ENCODE measurements around the gene JCAD. TPM values are rescaled to one million over a fixed set of nuclear protein-coding genes. Genes with fewer than 3 reads are reported as not detected.
A peak's percentile ranks its signal among the peaks of the same experiment; 100 is the strongest.
"Not testable (repeated sequence)": the region's sequence is repeated elsewhere in the genome, so short reads cannot be mapped to it uniquely, and the experiment has no call there.

The JCAD gene
- total RNA-seq, 4 donors from 2014 or later: 26.6 to 38.5 (median 28.1) TPM

GRCh38 chr10:29981510-29981909 lies 77.9 kb downstream of the JCAD start:
- 90 to 91% methylated on average over 3 of the region's 3 CpGs for WGBS, 2 donors
- Histone ChIP-seq H3K9me3 (no peaks in the 10 kb centered on the region), H3K27ac (no peak overlapping the region)

GRCh38 chr10:29980084-29980483 lies 79.3 kb downstream of the JCAD start:
- Histone ChIP-seq H3K36me3 (no peaks in the 10 kb centered on the region), H3K4me1 (peaks cover 7 to 15% of the 10 kb centered on the region in 2 donors), H3K27me3 (no peaks in the 10 kb centered on the region), H3K9me3 (no peaks in the 10 kb centered on the region), H3K4me3 (replicated peaks in 1 of 3) (no peak overlapping the region), H3K27ac (peak overlapping the region in 1 of 3 donors; percentile 68)
- WGBS, 2 donors: 86 to 90% methylated on average over 2 of the region's 2 CpGs
- intact Hi-C loops (cut with DNase I): no loop called here
- TF ChIP-seq POLR2A (IDR thresholded peaks at IDR 0.05) (no peak), CTCF (IDR thresholded peaks at IDR 0.05) (no peak)
- peak in 1 of 2 donors; percentile 45 for DNase-seq

More at GRCh38 chr10:29981510-29981909, 77.9 kb downstream of the JCAD start:
- TF ChIP-seq POLR2A (IDR thresholded peaks at IDR 0.05): no peak
- TF ChIP-seq CTCF (IDR thresholded peaks at IDR 0.05): no peak
- Histone ChIP-seq H3K4me1 (peaks cover 7 to 15% of the 10 kb centered on the region in 2 donors), H3K4me3 (replicated peaks in 1 of 3) (no peak overlapping the region), H3K36me3 (no peaks in the 10 kb centered on the region), H3K27me3 (no peaks in the 10 kb centered on the region)
- no peak for DNase-seq
- intact Hi-C loops (cut with DNase I): no loop called here

GRCh38 chr10:29979421-29979779 lies 80.0 kb downstream of the JCAD start:
- Histone ChIP-seq H3K27ac (peak overlapping the region in 2 of 3 donors; percentile 68 to 70), H3K4me1 (peaks cover 7 to 15% of the 10 kb centered on the region in 2 donors)
- H3K9me3 ChIP-seq; H3K36me3 ChIP-seq; H3K27me3 ChIP-seq; intact Hi-C loops (cut with DNase I); H3K4me3 ChIP-seq (replicated peaks in 1 of 3): not testable (repeated sequence)
- peak; percentile 38 to 46 for DNase-seq
- 29 to 47% methylated on average over 2 of the region's 2 CpGs for WGBS, 2 donors

GRCh38 chr10:29977171-29977570 lies 82.2 kb downstream of the JCAD start:
- Histone ChIP-seq H3K27ac (no peak overlapping the region), H3K9me3 (no peaks in the 10 kb centered on the region), H3K4me3 (replicated peaks in 1 of 3) (no peak overlapping the region), H3K4me1 (peaks cover 7 to 15% of the 10 kb centered on the region in 2 donors), H3K27me3 (no peaks in the 10 kb centered on the region), H3K36me3 (no peaks in the 10 kb centered on the region)
- DNase-seq: no peak
- intact Hi-C loops (cut with DNase I): no loop called here
- TF ChIP-seq CTCF (IDR thresholded peaks at IDR 0.05): no peak
- TF ChIP-seq POLR2A (IDR thresholded peaks at IDR 0.05): no peak
- WGBS, 2 donors: 80 to 91% methylated on average over 4 of the region's 4 CpGs

GRCh38 chr10:29976134-29976533 lies 83.3 kb downstream of the JCAD start:
- intact Hi-C loops (cut with DNase I): no loop called here
- H3K9me3 ChIP-seq: no peaks in the 10 kb centered on the region
- no peak for DNase-seq
- H3K27ac ChIP-seq: no peak overlapping the region
- TF ChIP-seq CTCF (IDR thresholded peaks at IDR 0.05) (no peak), POLR2A (IDR thresholded peaks at IDR 0.05) (no peak)
- no peak overlapping the region for H3K4me3 ChIP-seq (replicated peaks in 1 of 3)
- no peaks in the 10 kb centered on the region for H3K27me3 ChIP-seq
- 73 to 88% methylated on average over 2 of the region's 2 CpGs for WGBS, 2 donors
- H3K4me1 ChIP-seq: peaks cover 7 to 15% of the 10 kb centered on the region in 2 donors
- no peaks in the 10 kb centered on the region for H3K36me3 ChIP-seq

- intact Hi-C loops (cut with DNase I): no loop called here
Observed at GRCh38 chr10:29974773-29975172, 84.6 kb downstream of the JCAD start.

More at GRCh38 chr10:29974773-29975172, 84.6 kb downstream of the JCAD start:
- DNase-seq: no peak
- H3K36me3 ChIP-seq: no peaks in the 10 kb centered on the region
- H3K4me3 ChIP-seq (replicated peaks in 1 of 3): no peak overlapping the region
- TF ChIP-seq CTCF (IDR thresholded peaks at IDR 0.05) (no peak), POLR2A (IDR thresholded peaks at IDR 0.05) (no peak)
- H3K27me3 ChIP-seq: no peaks in the 10 kb centered on the region
- H3K9me3 ChIP-seq: no peaks in the 10 kb centered on the region
- H3K4me1 ChIP-seq: peaks cover 7 to 13% of the 10 kb centered on the region in 2 donors
- WGBS, 2 donors: 84 to 94% methylated on average over 3 of the region's 3 CpGs
- H3K27ac ChIP-seq: no peak overlapping the region

All from thyroid gland (tissue), 4 donors.